ENCODE measurements around the gene EPDR1.

Gene EPDR1

GRCh38 chr7:37977243-37977642, 56.8 kb downstream of the EPDR1 start:
- no peak for DNase-seq

DNA sequence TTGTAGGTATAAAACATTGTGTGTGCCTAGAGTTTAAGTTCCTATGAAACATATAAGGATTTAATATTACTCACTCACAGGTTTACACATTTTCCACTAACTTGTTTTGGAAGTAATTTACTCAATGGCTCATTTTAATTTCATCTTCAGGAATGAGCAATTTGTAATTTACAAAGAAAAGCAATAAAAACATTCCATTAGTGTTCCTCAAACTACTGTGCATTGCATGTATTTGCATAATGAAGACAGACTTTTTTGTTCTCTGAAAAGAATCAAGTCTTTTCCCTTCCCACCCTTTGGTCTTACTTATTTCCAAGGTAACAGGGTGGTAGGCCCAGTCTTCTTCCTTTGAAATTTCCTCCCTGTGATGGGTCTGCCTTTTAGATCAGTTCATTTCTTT, 61.2 kb downstream of the EPDR1 start:
- DNase-seq, result no peak

DNA sequence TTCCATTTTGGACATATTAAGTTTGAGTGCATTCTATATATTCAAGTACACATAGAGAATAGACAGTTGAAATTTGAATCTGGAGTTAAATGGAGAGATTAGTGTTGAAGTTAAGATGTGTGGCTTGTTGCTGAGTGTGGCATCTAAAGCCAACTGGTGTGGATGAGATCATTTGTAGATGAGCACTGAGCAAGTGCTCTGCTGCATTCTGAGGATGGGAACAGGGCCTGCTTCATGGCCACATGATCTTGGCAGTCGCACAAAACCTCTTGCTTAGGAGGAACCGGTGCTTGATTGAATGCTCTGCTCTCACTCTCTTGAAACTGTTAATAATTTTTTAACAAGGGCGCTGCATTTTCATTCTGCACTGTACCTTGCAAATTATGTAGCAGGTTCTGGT, 62.0 kb downstream of the EPDR1 start:
- DNase-seq, result no peak

DNA sequence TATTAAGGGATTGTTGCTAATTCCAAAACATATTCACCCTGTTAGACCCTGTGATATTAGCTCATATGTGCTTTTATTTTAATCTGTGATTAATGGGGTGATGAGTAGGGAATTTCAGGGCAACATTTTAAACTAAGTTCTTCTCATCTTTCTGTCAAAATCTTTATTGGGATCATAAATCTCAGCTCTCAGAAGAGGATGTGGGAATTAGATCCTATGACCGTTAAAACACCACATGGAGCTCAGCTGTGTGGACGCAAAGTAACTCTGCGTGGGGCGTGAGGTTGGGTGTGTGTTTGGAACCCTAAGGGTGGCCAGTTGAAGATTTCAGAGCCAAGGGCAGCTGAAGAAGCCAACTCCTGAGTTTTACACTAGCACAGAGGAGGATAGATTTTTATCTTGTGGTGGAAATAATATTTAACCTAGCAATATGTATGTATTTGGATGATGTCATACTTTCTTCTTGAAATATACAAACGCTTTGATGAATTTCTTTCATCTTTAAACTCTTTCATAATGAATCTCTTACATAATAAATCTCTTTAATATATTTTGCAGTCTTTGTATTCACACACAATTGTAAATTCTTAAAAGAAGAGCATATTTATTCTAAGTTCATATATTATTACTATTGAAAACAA, 64.4 kb downstream of the EPDR1 start:
- DNase-seq, result no peak

- no peak for DNase-seq
Observed at GRCh38 chr7:37986908-37987330, 66.5 kb downstream of the EPDR1 start.

DNA sequence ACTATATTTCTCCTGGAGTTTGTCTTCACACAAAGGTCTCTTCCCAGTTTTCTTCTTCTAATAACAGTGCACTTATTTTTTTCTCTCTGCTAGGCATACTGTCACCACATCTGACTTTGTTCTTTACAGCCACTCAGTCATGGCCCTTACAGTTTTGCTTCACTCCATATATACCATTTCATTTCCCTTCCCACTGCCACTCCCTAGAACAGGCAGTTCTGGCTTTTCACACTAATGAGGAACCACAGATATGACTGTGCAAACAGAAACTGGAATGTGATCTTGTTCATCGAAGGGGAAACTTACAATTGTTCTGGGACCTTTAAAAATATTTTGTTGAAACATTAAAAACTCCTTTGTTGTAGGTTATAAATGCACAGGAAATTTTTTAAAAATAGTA, 67.3 kb downstream of the EPDR1 start:
- DNase-seq, result no peak

DNA sequence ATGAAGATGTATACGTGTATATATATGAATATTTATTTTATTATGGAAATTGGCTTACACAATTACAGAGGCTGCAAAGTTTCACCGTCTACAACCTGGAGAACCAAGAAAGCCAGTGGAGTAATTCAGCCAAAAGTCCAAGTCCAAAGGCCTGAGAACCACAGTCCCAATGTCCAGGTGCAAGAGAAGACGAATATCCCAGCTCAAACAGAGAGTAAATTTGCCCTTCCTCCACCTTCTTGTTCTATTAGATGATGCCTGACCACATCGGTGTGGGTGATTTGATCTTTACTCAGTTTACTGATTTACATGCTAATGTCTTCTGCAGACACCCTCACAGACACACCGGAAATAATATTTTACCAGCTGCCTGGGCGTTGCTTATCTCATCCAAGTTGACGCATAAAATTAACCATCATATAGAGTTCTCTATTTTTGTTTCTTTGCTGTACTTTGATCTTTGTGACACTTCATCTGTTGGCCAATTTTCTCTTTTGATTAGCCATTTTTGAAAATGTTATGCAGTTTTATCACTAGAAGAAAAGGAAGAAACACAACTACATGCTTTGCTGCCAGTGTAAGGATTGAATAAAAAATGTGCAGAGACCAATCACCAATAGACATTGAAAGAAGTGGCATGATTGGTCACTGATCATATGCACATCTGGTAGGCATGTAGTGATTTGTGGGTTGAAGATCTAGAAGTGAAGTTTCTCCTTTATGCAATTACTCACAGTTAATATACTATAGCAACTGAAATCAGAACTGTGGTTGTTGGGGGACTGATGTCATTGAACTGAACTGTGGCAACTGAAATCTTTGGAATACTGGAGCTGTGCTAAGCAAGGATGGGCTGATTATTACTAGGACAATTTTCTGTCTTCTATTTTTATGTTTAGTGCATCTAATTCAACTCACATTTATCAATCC, 68.5 kb downstream of the EPDR1 start:
- DNase-seq, result no peak

GRCh38 chr7:37990337-37990736, 69.9 kb downstream of the EPDR1 start:
- DNase-seq, result no peak

- no peak for DNase-seq
Observed at GRCh38 chr7:37993060-37993501, 72.6 kb downstream of the EPDR1 start.

- DNase-seq, result no peak
Observed at GRCh38 chr7:37999673-38000072, 79.2 kb downstream of the EPDR1 start.

- no peak for DNase-seq
Observed at GRCh38 chr7:38000272-38000671, 79.8 kb downstream of the EPDR1 start.
